ENCODE data around the gene LCAT.
"Not testable (repeated sequence)": the region's sequence is repeated elsewhere in the genome, so short reads cannot be mapped to it uniquely, and the experiment has no call there.

The LCAT gene

DNA sequence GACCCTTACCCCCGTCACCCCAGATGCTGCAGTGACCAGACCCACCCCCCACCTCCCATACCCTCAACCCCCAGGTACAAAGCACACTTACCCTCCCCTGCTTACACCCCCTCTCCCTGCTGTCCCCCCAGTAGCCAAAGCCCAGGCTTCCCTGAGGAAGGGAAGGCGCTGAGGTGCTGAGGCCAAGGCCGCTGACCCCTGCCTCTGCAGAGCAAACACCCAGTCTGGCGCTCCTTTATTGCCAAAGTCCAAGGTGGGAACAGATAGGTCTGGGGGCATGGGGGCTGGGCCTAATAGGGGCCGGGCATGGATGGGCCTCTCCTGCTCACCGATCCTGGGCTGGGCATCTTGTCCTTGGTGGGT lies 683 bp downstream of the LCAT start:
- no peak for DNase-seq (ENCODE audit: low read depth)
- peak overlapping the region; percentile 42 for H3K4me3 ChIP-seq (ENCODE audit: low read length)
- H3K36me3 ChIP-seq (ENCODE audit: control insufficient read depth, insufficient read depth, low read length, severe bottlenecking), result peaks cover 78% of the 10 kb centered on the region
- no peaks in the 10 kb centered on the region for H3K27me3 ChIP-seq (replicated peaks; ENCODE audit: control insufficient read depth, insufficient read depth, low read length)
- no peaks in the 10 kb centered on the region for H3K9me3 ChIP-seq (ENCODE audit: control insufficient read depth, low read length)
- peaks cover 25% of the 10 kb centered on the region for H3K4me1 ChIP-seq (ENCODE audit: control insufficient read depth, insufficient read depth, low read length)
- H3K9ac ChIP-seq (ENCODE audit: low read length), result peak overlapping the region; percentile 80

- DNase-seq (ENCODE audit: low read depth), result no peak
- H3K4me3 ChIP-seq (ENCODE audit: low read length), result no peak overlapping the region
- H3K9me3 ChIP-seq (ENCODE audit: control insufficient read depth, low read length), result no peaks in the 10 kb centered on the region
- H3K9ac ChIP-seq (ENCODE audit: low read length), result peak overlapping the region; percentile 80
- H3K4me1 ChIP-seq (ENCODE audit: control insufficient read depth, insufficient read depth, low read length), result peaks cover 25% of the 10 kb centered on the region
- H3K36me3 ChIP-seq (ENCODE audit: control insufficient read depth, insufficient read depth, low read length, severe bottlenecking), result peaks cover 72% of the 10 kb centered on the region
- no peaks in the 10 kb centered on the region for H3K27me3 ChIP-seq (replicated peaks; ENCODE audit: control insufficient read depth, insufficient read depth, low read length)
Measured at GRCh38 chr16:67942510-67943255, 1.2 kb downstream of the LCAT start.

GRCh38 chr16:67942200-67942509 lies 1.8 kb downstream of the LCAT start:
- peaks cover 67% of the 10 kb centered on the region for H3K36me3 ChIP-seq (ENCODE audit: control insufficient read depth, insufficient read depth, low read length, severe bottlenecking)
- H3K9me3 ChIP-seq (ENCODE audit: control insufficient read depth, low read length), result no peaks in the 10 kb centered on the region
- H3K27me3 ChIP-seq (replicated peaks; ENCODE audit: control insufficient read depth, insufficient read depth, low read length), result no peaks in the 10 kb centered on the region
- DNase-seq (ENCODE audit: low read depth), result peak; percentile 53
- H3K4me3 ChIP-seq (ENCODE audit: low read length), result no peak overlapping the region
- H3K9ac ChIP-seq (ENCODE audit: low read length), result no peak overlapping the region
- peaks cover 29% of the 10 kb centered on the region for H3K4me1 ChIP-seq (ENCODE audit: control insufficient read depth, insufficient read depth, low read length)

GRCh38 chr16:67941469-67942199 lies 2.3 kb downstream of the LCAT start:
- Histone ChIP-seq H3K4me3 (ENCODE audit: low read length) (no peak overlapping the region), H3K9me3 (ENCODE audit: control insufficient read depth, low read length) (no peaks in the 10 kb centered on the region), H3K9ac (ENCODE audit: low read length) (no peak overlapping the region), H3K27me3 (replicated peaks; ENCODE audit: control insufficient read depth, insufficient read depth, low read length) (no peaks in the 10 kb centered on the region), H3K4me1 (ENCODE audit: control insufficient read depth, insufficient read depth, low read length) (peaks cover 34% of the 10 kb centered on the region), H3K36me3 (ENCODE audit: control insufficient read depth, insufficient read depth, low read length, severe bottlenecking) (peaks cover 62% of the 10 kb centered on the region)
- no peak for DNase-seq (ENCODE audit: low read depth)

- H3K4me3 ChIP-seq (ENCODE audit: low read length), result no peak overlapping the region
- no peak for DNase-seq (ENCODE audit: low read depth)
- peaks cover 51% of the 10 kb centered on the region for H3K36me3 ChIP-seq (ENCODE audit: control insufficient read depth, insufficient read depth, low read length, severe bottlenecking)
- peaks cover 32% of the 10 kb centered on the region for H3K4me1 ChIP-seq (ENCODE audit: control insufficient read depth, insufficient read depth, low read length)
- no peaks in the 10 kb centered on the region for H3K9me3 ChIP-seq (ENCODE audit: control insufficient read depth, low read length)
- H3K9ac ChIP-seq (ENCODE audit: low read length), result no peak overlapping the region
- H3K27me3 ChIP-seq (replicated peaks; ENCODE audit: control insufficient read depth, insufficient read depth, low read length), result no peaks in the 10 kb centered on the region
Measured at GRCh38 chr16:67940446-67941089, 3.4 kb downstream of the LCAT start.

GRCh38 chr16:67939507-67940445 lies 4.1 kb downstream of the LCAT start:
- H3K9me3 ChIP-seq (ENCODE audit: control insufficient read depth, low read length), result no peaks in the 10 kb centered on the region
- H3K4me3 ChIP-seq (ENCODE audit: low read length), result no peak overlapping the region
- peaks cover 32% of the 10 kb centered on the region for H3K4me1 ChIP-seq (ENCODE audit: control insufficient read depth, insufficient read depth, low read length)
- H3K9ac ChIP-seq (ENCODE audit: low read length), result no peak overlapping the region
- no peak for DNase-seq (ENCODE audit: low read depth)
- peaks cover 43% of the 10 kb centered on the region for H3K36me3 ChIP-seq (ENCODE audit: control insufficient read depth, insufficient read depth, low read length, severe bottlenecking)
- H3K27me3 ChIP-seq (replicated peaks; ENCODE audit: control insufficient read depth, insufficient read depth, low read length), result no peaks in the 10 kb centered on the region

GRCh38 chr16:67937713-67938112 lies 6.2 kb downstream of the LCAT start:
- not testable (repeated sequence) for H3K9ac ChIP-seq (ENCODE audit: low read length); H3K9me3 ChIP-seq (ENCODE audit: control insufficient read depth, low read length); H3K27me3 ChIP-seq (replicated peaks; ENCODE audit: control insufficient read depth, insufficient read depth, low read length); DNase-seq (ENCODE audit: low read depth)
- Histone ChIP-seq H3K36me3 (ENCODE audit: control insufficient read depth, insufficient read depth, low read length, severe bottlenecking) (peaks cover 32% of the 10 kb centered on the region), H3K4me1 (ENCODE audit: control insufficient read depth, insufficient read depth, low read length) (peaks cover 29% of the 10 kb centered on the region), H3K4me3 (ENCODE audit: low read length) (peak overlapping the region; percentile 98)

GRCh38 chr16:67936880-67937605 lies 6.9 kb downstream of the LCAT start:
- H3K9ac ChIP-seq (ENCODE audit: low read length), result peak overlapping the region; percentile 98
- peaks cover 29% of the 10 kb centered on the region for H3K4me1 ChIP-seq (ENCODE audit: control insufficient read depth, insufficient read depth, low read length)
- DNase-seq (ENCODE audit: low read depth), result peak; percentile 88
- peaks cover 26% of the 10 kb centered on the region for H3K36me3 ChIP-seq (ENCODE audit: control insufficient read depth, insufficient read depth, low read length, severe bottlenecking)
- no peaks in the 10 kb centered on the region for H3K27me3 ChIP-seq (replicated peaks; ENCODE audit: control insufficient read depth, insufficient read depth, low read length)
- H3K9me3 ChIP-seq (ENCODE audit: control insufficient read depth, low read length), result no peaks in the 10 kb centered on the region
- H3K4me3 ChIP-seq (ENCODE audit: low read length), result peak overlapping the region; percentile 98

- Histone ChIP-seq H3K9me3 (ENCODE audit: control insufficient read depth, low read length) (no peaks in the 10 kb centered on the region), H3K4me3 (ENCODE audit: low read length) (peak within 1 kb of the TSS; percentile 98), H3K36me3 (ENCODE audit: control insufficient read depth, insufficient read depth, low read length, severe bottlenecking) (peaks cover 18% of the 10 kb centered on the region), H3K9ac (ENCODE audit: low read length) (peak within 1 kb of the TSS; percentile 98), H3K27me3 (replicated peaks; ENCODE audit: control insufficient read depth, insufficient read depth, low read length) (no peaks in the 10 kb centered on the region), H3K4me1 (ENCODE audit: control insufficient read depth, insufficient read depth, low read length) (peaks cover 29% of the 10 kb centered on the region)
- peak; percentile 65 for DNase-seq (ENCODE audit: low read depth)
Measured at GRCh38 chr16:67936124-67936879, 7.6 kb downstream of the LCAT start, which contains the start of gene PSMB10. TSS of gene PSMB10 (minus strand) at chr16:67936850. CDS start at chr16:67936749, 101 bp downstream.
